Epithelial cell of esophagus (primary cell): Measurements from ENCODE around the gene RPS6KA2.
A peak's percentile ranks its signal among the peaks of the same experiment; 100 is the strongest.

Source experiments
- DNase-seq: peaks from one replicate; pipeline ENCODE4 v3.0.0; 2010; ENCODE audit warnings: low read depth
- H3K4me3 ChIP-seq: 2 replicates; pipeline ENCODE4 v1.5.1; 2011; ENCODE audit warnings: mild to moderate bottlenecking, low read length, control low read depth
- TF ChIP-seq, protein P1 (sequence below): IDR thresholded peaks from 2 replicates; pipeline ENCODE4 v1.5.1; 2011; ENCODE audit warnings: low read depth, mild to moderate bottlenecking, low read length, control low read depth, inconsistent platforms; ENCODE audit not compliant: insufficient read depth; ENCODE audit errors: missing control alignments

Gene RPS6KA2

DNA sequence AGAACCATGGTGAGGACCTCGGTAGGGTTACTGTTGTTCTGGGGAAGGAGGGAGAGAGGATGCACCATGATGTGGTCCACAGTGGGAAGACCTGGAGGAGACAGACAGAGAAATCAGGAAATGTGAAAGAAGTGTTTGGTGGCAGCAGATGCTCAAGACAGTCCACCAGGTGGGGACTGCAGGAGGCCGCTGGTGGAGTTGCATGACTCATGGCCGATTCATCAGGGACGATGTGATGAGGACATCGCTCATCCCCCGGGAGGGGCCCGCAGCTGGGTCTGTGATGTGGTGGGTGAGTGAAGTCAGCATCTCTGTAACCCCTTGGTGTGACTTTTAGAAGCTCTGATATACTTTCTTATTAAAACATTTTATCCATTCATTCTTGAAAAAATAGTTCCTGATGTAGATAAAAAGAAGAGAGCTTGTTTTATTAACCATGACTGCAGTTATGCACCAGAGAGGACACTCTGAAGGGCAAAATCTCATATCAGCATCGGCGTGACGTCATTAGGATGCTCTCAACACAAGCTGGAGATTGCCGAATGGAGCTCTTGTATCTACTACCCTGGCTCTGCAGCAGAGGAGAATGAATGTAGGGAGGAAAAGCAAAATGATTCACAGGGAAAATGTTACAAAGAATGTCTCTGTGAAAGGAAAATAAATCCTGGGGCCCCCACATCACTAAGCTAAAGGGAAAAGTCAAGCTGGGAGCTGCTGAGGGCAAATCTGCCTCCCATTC is 111.8 kb downstream of the RPS6KA2 start:
- no peak overlapping the region for H3K4me3 ChIP-seq
- TF ChIP-seq, protein P1, sequence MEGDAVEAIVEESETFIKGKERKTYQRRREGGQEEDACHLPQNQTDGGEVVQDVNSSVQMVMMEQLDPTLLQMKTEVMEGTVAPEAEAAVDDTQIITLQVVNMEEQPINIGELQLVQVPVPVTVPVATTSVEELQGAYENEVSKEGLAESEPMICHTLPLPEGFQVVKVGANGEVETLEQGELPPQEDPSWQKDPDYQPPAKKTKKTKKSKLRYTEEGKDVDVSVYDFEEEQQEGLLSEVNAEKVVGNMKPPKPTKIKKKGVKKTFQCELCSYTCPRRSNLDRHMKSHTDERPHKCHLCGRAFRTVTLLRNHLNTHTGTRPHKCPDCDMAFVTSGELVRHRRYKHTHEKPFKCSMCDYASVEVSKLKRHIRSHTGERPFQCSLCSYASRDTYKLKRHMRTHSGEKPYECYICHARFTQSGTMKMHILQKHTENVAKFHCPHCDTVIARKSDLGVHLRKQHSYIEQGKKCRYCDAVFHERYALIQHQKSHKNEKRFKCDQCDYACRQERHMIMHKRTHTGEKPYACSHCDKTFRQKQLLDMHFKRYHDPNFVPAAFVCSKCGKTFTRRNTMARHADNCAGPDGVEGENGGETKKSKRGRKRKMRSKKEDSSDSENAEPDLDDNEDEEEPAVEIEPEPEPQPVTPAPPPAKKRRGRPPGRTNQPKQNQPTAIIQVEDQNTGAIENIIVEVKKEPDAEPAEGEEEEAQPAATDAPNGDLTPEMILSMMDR = peak; percentile 61
- peak; percentile 93 for DNase-seq

DNA sequence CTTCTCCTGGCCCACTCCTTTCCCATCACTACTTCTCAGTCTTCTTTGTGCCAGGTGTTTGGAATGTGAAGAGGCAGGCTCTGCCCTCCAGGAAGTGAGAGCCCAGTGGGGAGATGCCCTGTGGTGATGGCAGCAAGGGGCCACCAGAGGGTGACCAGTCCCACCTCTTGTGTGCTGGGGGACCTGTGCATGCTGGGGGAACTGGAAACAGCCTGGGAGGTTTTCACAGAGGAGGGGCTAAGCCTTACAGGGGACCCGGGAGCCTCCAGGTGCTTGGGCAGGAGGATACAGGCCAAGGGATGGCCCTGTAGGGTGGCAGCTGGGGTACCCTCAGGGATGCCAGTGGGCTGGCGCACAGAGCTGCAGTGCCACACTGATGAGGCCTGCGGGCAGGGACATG is 112.9 kb downstream of the RPS6KA2 start:
- no peak for DNase-seq
- no peak overlapping the region for H3K4me3 ChIP-seq
- TF ChIP-seq, protein P1 = no peak

DNA sequence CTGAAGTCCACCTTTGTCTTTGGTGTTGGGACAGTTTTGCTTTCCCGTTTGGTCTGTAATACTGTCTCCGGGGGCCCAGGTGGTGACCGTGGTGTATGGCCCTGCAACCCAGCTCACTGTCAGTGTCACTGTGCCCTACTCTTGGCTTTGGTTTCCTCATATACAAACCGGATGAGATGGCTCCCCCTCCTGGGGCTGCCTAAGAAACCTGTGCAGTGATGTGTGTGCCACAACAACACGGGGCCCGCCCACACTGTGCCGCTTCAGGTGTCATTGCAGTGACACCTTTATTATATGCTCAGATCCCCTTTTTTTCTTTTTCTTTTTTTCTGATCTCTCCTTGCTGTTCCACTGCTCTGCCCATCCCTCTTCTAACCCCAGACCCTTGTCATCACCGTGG is 114.5 kb downstream of the RPS6KA2 start:
- TF ChIP-seq, protein P1 = no peak
- no peak overlapping the region for H3K4me3 ChIP-seq
- DNase-seq = no peak

DNA sequence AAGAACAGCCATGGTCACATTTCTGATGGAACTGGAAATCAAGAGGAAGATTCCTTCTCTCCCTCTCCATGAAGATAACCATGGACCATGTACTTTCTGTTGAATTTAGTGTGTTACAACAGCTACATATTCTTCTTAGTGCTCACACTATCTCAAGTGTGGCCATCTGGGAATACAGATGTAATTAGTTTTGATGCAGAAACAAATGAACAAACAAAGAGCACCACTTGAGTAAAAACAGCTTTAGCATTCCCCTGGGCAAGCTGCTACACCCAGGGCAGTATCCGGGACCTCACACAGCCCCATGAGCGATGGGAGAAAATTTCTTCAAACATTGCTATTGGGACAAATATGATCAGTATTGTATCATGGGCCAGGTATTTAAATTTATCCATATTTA is 115.7 kb downstream of the RPS6KA2 start:
- DNase-seq = no peak
- TF ChIP-seq, protein P1 = no peak
- H3K4me3 ChIP-seq = no peak overlapping the region

DNA sequence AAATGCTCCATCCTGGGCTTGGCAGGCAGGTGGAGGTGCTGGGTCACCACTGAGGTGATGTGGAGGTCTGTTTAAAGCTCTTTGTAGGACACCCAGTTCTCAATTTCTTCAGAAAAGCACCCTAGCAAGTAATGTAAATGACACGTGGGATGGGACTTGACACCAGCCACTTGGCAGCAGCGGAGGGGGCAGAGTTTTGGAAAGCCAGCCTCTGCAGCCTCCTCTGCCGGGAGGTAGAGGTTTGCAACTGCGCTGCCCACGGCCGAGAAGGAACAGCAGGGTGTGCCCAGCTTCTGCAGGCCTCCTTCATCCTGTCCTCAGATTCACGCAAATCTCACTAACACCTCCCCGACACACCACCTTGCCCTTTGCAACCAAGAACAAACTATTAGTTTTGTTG is 117.9 kb downstream of the RPS6KA2 start:
- H3K4me3 ChIP-seq = no peak overlapping the region
- no peak for DNase-seq
- TF ChIP-seq, protein P1 = no peak

DNA sequence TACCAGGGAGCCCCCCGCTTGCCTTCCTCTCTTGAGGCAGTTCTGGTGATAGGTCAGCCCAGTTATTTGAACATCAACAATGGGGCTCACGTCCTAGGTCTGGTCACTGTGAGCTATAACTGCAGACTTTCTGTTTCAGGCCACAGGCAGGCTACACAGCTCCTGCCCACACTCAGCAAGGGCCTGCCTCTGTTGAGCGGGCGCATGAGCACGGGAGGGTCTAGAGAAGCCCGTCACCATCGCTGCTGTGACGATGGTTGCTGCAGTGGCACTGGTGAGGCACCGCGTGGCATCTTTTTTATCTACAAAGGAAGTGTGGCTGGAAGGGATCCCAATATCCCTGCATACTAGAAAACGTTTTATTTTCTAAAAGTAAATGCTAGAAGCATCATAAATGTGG is 118.3 kb downstream of the RPS6KA2 start:
- DNase-seq = no peak
- H3K4me3 ChIP-seq = no peak overlapping the region
- TF ChIP-seq, protein P1 = no peak
